ENCODE measurements around the gene CAMK1G. TPM values are rescaled to one million over a fixed set of nuclear protein-coding genes. Genes with fewer than 3 reads are reported as not detected.

Gene CAMK1G
- total RNA-seq, 2 donors from 2014 or later: 0.18 to 1.6 TPM

DNA sequence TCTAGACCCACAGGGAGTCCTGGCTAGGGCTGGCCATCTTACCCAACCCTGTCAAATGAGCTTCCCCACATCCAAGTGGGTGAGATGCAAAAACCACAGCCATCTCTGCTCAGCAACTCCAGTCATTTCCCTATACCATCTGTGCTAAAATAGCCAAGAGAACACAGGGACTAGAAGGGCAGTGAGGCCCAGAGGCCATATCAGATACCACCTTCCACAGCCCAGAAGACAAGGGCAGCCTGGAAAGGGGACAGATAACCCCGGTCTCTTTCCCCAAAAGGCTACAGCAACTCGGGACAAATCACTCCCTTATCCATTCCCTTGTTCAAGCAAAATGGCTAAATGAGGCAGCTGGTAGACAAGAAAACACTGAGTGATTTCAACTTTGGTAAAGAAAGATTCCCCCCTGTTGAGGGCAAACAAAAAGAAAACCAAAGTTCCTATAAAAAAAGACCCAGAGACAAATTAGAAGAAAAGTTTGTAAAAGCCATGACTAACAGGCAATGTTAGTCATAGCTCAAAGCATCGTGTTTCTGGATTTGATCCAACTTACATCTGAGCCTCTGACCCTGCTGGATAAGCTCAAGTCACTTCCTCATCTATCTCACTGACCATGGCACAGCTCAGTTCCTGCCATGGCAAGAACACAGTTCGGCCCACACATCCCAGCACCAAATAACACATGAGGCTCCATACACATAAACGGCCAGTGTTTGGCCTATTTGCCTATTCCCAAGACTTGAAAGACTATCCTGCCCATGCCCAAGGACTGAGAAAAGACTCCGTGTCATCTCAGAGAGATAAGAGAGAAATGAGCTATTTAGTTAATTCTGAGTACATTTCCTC is 65.6 kb downstream of the CAMK1G start:
- Histone ChIP-seq H3K9me3 (no peaks in the 10 kb centered on the region), H3K4me1 (replicated peaks) (no peaks in the 10 kb centered on the region), H3K27ac (no peak overlapping the region), H3K36me3 (no peaks in the 10 kb centered on the region), H3K27me3 (replicated peaks; ENCODE audit: insufficient read depth) (no peaks in the 10 kb centered on the region), H3K4me3 (no peak overlapping the region)
- intact Hi-C loops (cut with DNase I): no loop called here
- WGBS: 43% methylated on average over 6 of the region's 6 CpGs
- no peak for DNase-seq (ENCODE audit: low spot score)
- TF ChIP-seq POLR2AphosphoS5 (IDR thresholded peaks at IDR 0.05): no peak
- peak; percentile 27 for TF ChIP-seq POLR2A (IDR thresholded peaks at IDR 0.05)

DNA sequence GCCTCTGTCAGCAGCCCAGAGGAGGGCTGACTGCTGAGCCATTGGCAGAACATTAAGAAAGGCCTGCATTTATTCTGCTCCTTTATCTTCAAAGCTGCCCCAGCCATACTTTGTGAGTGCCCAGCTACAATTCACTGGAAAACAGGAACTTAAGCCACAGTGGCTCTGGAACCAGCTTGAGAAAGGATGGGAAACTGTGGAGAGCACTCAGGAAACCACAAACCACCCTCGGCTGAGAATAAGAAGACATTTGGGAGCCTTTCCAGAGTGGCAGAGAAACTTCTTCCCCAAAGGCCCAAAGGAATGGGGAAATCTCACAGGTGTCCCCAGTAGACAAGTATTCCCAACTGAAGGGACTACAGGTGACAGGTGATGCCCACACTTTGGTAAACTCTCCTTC is 66.9 kb downstream of the CAMK1G start:
- no peaks in the 10 kb centered on the region for H3K4me1 ChIP-seq (replicated peaks)
- intact Hi-C loops (cut with DNase I): no loop called here
- 31% methylated on average over 1 of the region's 1 CpG for WGBS
- H3K27ac ChIP-seq: peak overlapping the region in 1 of 2 donors; percentile 79
- no peaks in the 10 kb centered on the region for H3K36me3 ChIP-seq
- TF ChIP-seq, protein P1, sequence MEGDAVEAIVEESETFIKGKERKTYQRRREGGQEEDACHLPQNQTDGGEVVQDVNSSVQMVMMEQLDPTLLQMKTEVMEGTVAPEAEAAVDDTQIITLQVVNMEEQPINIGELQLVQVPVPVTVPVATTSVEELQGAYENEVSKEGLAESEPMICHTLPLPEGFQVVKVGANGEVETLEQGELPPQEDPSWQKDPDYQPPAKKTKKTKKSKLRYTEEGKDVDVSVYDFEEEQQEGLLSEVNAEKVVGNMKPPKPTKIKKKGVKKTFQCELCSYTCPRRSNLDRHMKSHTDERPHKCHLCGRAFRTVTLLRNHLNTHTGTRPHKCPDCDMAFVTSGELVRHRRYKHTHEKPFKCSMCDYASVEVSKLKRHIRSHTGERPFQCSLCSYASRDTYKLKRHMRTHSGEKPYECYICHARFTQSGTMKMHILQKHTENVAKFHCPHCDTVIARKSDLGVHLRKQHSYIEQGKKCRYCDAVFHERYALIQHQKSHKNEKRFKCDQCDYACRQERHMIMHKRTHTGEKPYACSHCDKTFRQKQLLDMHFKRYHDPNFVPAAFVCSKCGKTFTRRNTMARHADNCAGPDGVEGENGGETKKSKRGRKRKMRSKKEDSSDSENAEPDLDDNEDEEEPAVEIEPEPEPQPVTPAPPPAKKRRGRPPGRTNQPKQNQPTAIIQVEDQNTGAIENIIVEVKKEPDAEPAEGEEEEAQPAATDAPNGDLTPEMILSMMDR (IDR thresholded peaks at IDR 0.05): no peak
- TF ChIP-seq POLR2A (IDR thresholded peaks at IDR 0.05) (no peak), POLR2AphosphoS5 (IDR thresholded peaks at IDR 0.05) (no peak)
- no peak for DNase-seq (ENCODE audit: low spot score)
- H3K27me3 ChIP-seq (replicated peaks; ENCODE audit: insufficient read depth): no peaks in the 10 kb centered on the region
- no peak overlapping the region for H3K4me3 ChIP-seq
- no peaks in the 10 kb centered on the region for H3K9me3 ChIP-seq

DNA sequence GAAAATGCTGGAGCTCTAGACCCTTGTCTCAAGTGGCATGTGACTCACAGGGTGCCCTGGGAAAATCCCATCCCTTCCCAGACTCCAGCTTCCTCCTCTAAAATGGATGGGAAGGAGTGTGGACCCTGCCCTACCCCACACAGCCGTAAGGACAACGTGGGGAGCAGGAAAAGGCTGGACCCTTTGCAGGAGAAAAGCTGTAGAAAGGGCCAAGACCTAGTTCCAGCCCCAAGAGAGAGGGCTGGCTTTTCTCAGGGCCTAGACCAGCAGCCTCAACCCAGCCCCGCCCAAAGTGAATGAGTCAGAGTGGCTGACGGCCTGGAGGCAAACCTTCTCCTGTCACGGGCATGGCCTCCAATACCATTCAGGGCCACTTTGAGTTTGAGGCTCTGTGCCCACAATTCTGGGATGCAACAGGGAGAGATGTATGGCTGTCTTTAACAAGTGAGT is 67.6 kb downstream of the CAMK1G start:
- peak; percentile 68 for DNase-seq (ENCODE audit: low spot score)

DNA sequence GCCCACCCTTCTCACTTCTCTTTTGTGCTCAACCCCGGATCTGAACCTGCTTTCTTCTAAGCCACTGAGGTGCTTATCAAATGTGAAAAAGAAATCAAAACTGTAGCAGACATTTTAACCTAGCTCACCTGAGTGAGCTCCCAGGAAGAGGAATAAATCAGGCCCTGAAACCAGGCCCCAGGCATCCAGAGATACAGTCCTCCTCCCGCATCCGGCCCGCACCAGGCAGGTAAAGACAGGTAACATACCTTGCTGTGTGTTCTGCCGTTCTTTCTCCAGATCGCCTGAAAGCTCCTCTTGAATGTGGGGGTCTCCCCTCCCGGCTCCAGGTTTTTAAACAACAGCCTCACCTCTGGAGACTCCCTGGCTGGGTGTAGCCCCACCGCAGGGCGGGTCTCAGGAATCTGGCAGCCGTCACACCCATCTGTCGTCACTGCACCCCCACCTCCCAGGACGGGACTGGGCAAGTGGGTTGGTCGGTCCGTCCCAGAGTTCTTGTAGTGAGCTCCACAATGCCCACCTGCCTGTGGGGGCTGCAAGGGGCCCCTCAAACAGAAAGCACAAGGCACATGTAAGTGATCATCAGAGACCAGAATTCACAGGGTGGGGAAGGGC is 68.7 kb downstream of the CAMK1G start, which contains the start of gene LAMB3:
Gene LAMB3, minus strand, starts transcription at position 305 of the 615 bp plus-strand sequence. CDS start 1,481 bp downstream, outside the sequence.
- TF ChIP-seq, protein P1 (IDR thresholded peaks at IDR 0.05): no peak
- peak; percentile 70 for TF ChIP-seq POLR2A (IDR thresholded peaks at IDR 0.05)
- peak; percentile 58 for TF ChIP-seq POLR2AphosphoS5 (IDR thresholded peaks at IDR 0.05)
- WGBS: 46% methylated on average over 13 of the region's 14 CpGs
- peak within 1 kb of the TSS; percentile 76 to 79 for H3K27ac ChIP-seq
- H3K36me3 ChIP-seq: no peaks in the 10 kb centered on the region
- peak within 1 kb of the TSS; percentile 4 to 19 for H3K4me3 ChIP-seq
- peak; percentile 79 for DNase-seq (ENCODE audit: low spot score)
- H3K4me1 ChIP-seq (replicated peaks): no peaks in the 10 kb centered on the region
- no peaks in the 10 kb centered on the region for H3K9me3 ChIP-seq
- intact Hi-C loops (cut with DNase I): no loop called here
- H3K27me3 ChIP-seq (replicated peaks; ENCODE audit: insufficient read depth): no peaks in the 10 kb centered on the region

More for the DNA sequence above, 67.6 kb downstream of the CAMK1G start:
- peak overlapping the region in 1 of 2 donors; percentile 19 for H3K4me3 ChIP-seq
- H3K36me3 ChIP-seq: no peaks in the 10 kb centered on the region
- WGBS: 30% methylated on average over 5 of the region's 5 CpGs
- H3K27ac ChIP-seq: peak overlapping the region; percentile 76 to 79
- peak; percentile 65 for TF ChIP-seq POLR2A (IDR thresholded peaks at IDR 0.05)
- no peak for TF ChIP-seq POLR2AphosphoS5 (IDR thresholded peaks at IDR 0.05)
- TF ChIP-seq, protein P1 (IDR thresholded peaks at IDR 0.05): no peak
- intact Hi-C loops (cut with DNase I): no loop called here
- no peaks in the 10 kb centered on the region for H3K9me3 ChIP-seq
- H3K4me1 ChIP-seq (replicated peaks): no peaks in the 10 kb centered on the region
- H3K27me3 ChIP-seq (replicated peaks; ENCODE audit: insufficient read depth): no peaks in the 10 kb centered on the region

DNA sequence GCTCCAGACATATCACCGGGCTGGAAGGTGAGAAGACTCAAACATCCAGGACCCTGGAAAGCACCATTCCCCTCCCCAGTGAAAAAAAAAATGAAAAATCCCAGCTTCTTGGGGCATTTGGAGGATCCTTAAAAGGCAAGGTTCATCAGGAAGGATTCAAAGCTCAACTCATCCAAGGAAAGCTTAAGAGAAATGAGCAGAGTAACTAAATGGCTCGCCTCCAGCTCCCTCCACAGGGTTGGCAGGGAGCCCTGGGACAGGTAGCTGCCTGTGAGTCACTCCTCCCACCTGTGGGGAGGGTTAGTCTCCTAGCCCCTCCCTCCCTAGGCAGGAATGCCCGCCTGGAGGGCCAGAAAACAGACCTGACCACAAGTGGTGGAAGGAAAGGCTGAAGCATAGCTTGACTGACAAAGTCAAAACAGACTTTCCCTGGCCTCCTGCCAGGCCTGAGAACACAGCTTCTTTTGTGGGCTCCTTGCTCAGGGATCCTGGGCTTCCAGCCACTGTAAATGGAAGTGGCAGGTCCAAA is 69.4 kb downstream of the CAMK1G start:
- Histone ChIP-seq H3K36me3 (no peaks in the 10 kb centered on the region), H3K27me3 (replicated peaks; ENCODE audit: insufficient read depth) (no peaks in the 10 kb centered on the region), H3K9me3 (no peaks in the 10 kb centered on the region), H3K4me3 (peak overlapping the region in 1 of 2 donors; percentile 19), H3K27ac (peak overlapping the region; percentile 76 to 79), H3K4me1 (replicated peaks) (no peaks in the 10 kb centered on the region)
- intact Hi-C loops (cut with DNase I): no loop called here
- 42% methylated on average over 3 of the region's 3 CpGs for WGBS
- DNase-seq (ENCODE audit: low spot score): peak; percentile 98
- TF ChIP-seq POLR2AphosphoS5 (IDR thresholded peaks at IDR 0.05) (peak; percentile 96), POLR2A (IDR thresholded peaks at IDR 0.05) (peak; percentile 40)
- TF ChIP-seq, protein P1 (IDR thresholded peaks at IDR 0.05): peak in 1 of 4 experiments; percentile 14

Measured in prostate gland (tissue), 2 donors.